ENCODE data around the gene GNG7. TPM values are rescaled to one million over a fixed set of nuclear protein-coding genes. Genes with fewer than 3 reads are reported as not detected.
"Not testable (repeated sequence)": the region's sequence is repeated elsewhere in the genome, so short reads cannot be mapped to it uniquely, and the experiment has no call there.

GNG7 gene
- total RNA-seq, 2 experiments from 2014 or later = 0.25 to 0.40 TPM

GRCh38 chr19:2713170-2713569 is 10.7 kb upstream of the GNG7 start:
- H3K36me3 Mint-ChIP-seq (ENCODE audit: low read depth); H3K27ac Mint-ChIP-seq; CTCF ChIA-PET; POLR2A ChIA-PET; H3K27me3 Mint-ChIP-seq; DNase-seq; H3K4me1 Mint-ChIP-seq; H3K4me3 Mint-ChIP-seq: not testable (repeated sequence)
- H3K9me3 Mint-ChIP-seq = peaks cover 11% of the 10 kb centered on the region

- H3K4me3 Mint-ChIP-seq = no peak overlapping the region
- H3K9me3 Mint-ChIP-seq = peaks cover 11% of the 10 kb centered on the region
- ChIA-PET CTCF (no interaction called here), POLR2A (no interaction called here)
- peaks cover 3% of the 10 kb centered on the region for H3K36me3 Mint-ChIP-seq (ENCODE audit: low read depth)
- no peaks in the 10 kb centered on the region for H3K27me3 Mint-ChIP-seq
- H3K4me1 Mint-ChIP-seq = no peaks in the 10 kb centered on the region
- no peak for DNase-seq
- no peak overlapping the region for H3K27ac Mint-ChIP-seq
Measured at GRCh38 chr19:2711875-2712205, 9.3 kb upstream of the GNG7 start.

- ChIA-PET CTCF (interaction anchor here (0.5 kb wide), 1 partner anchor 290 kb away, joined by 3 read pairs; no protein-coding TSS in a partner anchor), POLR2A (no interaction called here)
- no peaks in the 10 kb centered on the region for H3K4me1 Mint-ChIP-seq
- no peak for DNase-seq
- no peaks in the 10 kb centered on the region for H3K27me3 Mint-ChIP-seq
- H3K9me3 Mint-ChIP-seq = peaks cover 11% of the 10 kb centered on the region
- no peak overlapping the region for H3K27ac Mint-ChIP-seq
- H3K36me3 Mint-ChIP-seq (ENCODE audit: low read depth) = peaks cover 3% of the 10 kb centered on the region
- H3K4me3 Mint-ChIP-seq = no peak overlapping the region
Measured at GRCh38 chr19:2711172-2711874, 8.8 kb upstream of the GNG7 start.

- Mint-ChIP-seq H3K27me3 (peaks cover 4% of the 10 kb centered on the region), H3K9me3 (no peaks in the 10 kb centered on the region), H3K36me3 (ENCODE audit: low read depth) (no peaks in the 10 kb centered on the region), H3K4me3 (no peak overlapping the region), H3K4me1 (peaks cover 3% of the 10 kb centered on the region), H3K27ac (no peak overlapping the region)
- DNase-seq = no peak
- POLR2A ChIA-PET = no interaction called here
- CTCF ChIA-PET = interaction anchor here (2.7 kb wide), 1 partner anchor 58 kb away, joined by 8 read pairs; no protein-coding TSS in a partner anchor
Measured at GRCh38 chr19:2706251-2706650, 3.8 kb upstream of the GNG7 start.

- Mint-ChIP-seq H3K4me1 (peaks cover 6% of the 10 kb centered on the region), H3K4me3 (no peak overlapping the region), H3K36me3 (ENCODE audit: low read depth) (no peaks in the 10 kb centered on the region), H3K27ac (no peak overlapping the region), H3K27me3 (peaks cover 7% of the 10 kb centered on the region), H3K9me3 (no peaks in the 10 kb centered on the region)
- no peak for DNase-seq
- ChIA-PET CTCF (no interaction called here), POLR2A (interaction anchor here (0.6 kb wide), 1 partner anchor 338 kb away, joined by 4 read pairs; no protein-coding TSS in a partner anchor)
Measured at GRCh38 chr19:2703691-2704216, 1.3 kb upstream of the GNG7 start.

GRCh38 chr19:2703077-2703437 is 563 bp upstream of the GNG7 start:
- ChIA-PET POLR2A (interaction anchor here (0.6 kb wide), 1 partner anchor 337 kb away, joined by 4 read pairs; no protein-coding TSS in a partner anchor), CTCF (no interaction called here)
- Mint-ChIP-seq H3K4me1 (peaks cover 10% of the 10 kb centered on the region), H3K27me3 (peaks cover 7% of the 10 kb centered on the region), H3K4me3 (no peak overlapping the region), H3K9me3 (no peaks in the 10 kb centered on the region), H3K36me3 (ENCODE audit: low read depth) (no peaks in the 10 kb centered on the region), H3K27ac (no peak overlapping the region)
- DNase-seq = no peak

DNA sequence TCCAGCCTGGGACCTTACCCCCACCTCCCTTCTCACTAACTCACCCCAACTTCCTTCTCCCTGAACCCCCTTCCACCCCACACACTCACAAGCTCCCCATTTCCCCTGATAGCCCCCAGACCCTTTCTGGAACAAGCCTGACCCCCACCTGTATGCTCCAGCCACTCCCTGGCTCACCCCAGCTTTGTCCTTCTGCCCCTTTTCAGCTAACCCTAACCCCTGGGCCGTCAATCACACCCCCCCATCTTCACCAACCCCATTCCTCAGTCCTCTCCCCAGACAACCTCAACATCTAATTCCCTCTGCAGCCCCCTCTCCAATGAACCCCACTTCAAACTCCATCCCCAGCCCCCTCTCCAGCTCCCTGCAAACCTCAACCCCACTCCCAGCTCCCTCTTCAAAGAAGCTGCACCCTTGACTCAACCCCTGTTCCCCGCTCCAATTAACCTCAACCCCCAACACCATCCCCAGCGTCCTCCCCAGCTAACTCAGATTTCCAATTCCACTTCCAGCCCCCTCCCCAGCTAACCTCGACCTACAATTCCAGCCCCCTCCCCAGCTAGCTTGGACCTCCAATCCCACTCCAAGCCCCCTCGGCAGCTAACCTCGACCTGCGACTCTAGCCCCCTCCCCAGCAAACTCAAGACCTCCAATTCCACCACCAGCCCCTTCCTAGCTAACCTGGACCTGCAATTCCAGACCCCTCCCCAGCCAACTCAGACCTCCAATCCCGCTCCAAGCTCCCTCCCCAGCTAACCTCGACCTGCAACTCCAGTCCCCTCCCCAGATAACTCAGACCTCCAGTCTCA is 929 bp downstream of the GNG7 start:
- Mint-ChIP-seq H3K4me3 (no peak overlapping the region), H3K27me3 (peaks cover 7% of the 10 kb centered on the region), H3K27ac (no peak overlapping the region), H3K4me1 (peaks cover 10% of the 10 kb centered on the region), H3K36me3 (ENCODE audit: low read depth) (no peaks in the 10 kb centered on the region), H3K9me3 (no peaks in the 10 kb centered on the region)
- CTCF ChIA-PET = interaction anchor here (1.2 kb wide), 1 partner anchor 53 kb away, joined by 4 read pairs; no protein-coding TSS in a partner anchor
- no peak for DNase-seq
- POLR2A ChIA-PET = no interaction called here

DNA sequence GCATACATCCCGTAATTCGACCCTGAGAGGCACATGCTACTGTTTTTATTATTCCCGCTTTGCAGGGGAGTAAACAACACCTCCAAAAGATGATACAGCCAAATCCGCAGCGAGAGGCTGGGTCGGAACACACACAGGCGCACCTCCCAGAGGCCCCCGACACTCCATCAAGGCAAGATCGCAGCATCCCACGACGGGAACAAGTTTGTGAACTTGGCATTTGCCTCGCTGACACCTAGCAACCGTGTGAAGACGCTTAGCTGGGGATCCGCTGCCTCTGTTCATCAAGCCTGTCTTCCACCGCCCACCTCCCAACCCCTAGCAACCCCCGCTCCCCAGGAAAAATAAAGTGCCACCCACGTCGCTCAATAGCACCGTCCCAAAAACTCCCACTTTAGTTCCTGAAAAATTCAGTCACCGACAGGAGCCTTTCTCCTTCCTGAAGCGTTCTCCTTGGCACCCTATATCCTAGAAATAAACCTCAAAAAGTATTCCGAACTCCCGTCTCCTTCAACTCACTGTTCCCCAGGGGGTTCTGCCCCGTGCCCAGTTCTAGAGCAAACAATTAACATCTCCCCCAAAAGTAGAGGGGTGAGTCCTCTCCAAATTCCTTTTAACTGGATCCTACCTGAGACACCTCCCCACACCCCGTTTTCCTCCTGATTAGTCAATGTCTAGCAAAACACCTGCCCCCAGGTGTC is 1.7 kb downstream of the GNG7 start:
- Mint-ChIP-seq H3K27ac (no peak overlapping the region), H3K9me3 (no peaks in the 10 kb centered on the region), H3K4me1 (peaks cover 10% of the 10 kb centered on the region), H3K36me3 (ENCODE audit: low read depth) (no peaks in the 10 kb centered on the region), H3K27me3 (peaks cover 7% of the 10 kb centered on the region), H3K4me3 (no peak overlapping the region)
- DNase-seq = no peak
- ChIA-PET POLR2A (no interaction called here), CTCF (interaction anchor here (1.2 kb wide), 1 partner anchor 52 kb away, joined by 4 read pairs; no protein-coding TSS in a partner anchor)

GRCh38 chr19:2699413-2700140 is 2.9 kb downstream of the GNG7 start:
- POLR2A ChIA-PET = no interaction called here
- CTCF ChIA-PET = interaction anchor here (1.4 kb wide), 1 partner anchor 88 kb away, joined by 3 read pairs; no protein-coding TSS in a partner anchor
- no peak overlapping the region for H3K4me3 Mint-ChIP-seq
- H3K36me3 Mint-ChIP-seq (ENCODE audit: low read depth) = no peaks in the 10 kb centered on the region
- no peaks in the 10 kb centered on the region for H3K9me3 Mint-ChIP-seq
- peaks cover 7% of the 10 kb centered on the region for H3K27me3 Mint-ChIP-seq
- H3K27ac Mint-ChIP-seq = no peak overlapping the region
- no peak for DNase-seq
- H3K4me1 Mint-ChIP-seq = peaks cover 10% of the 10 kb centered on the region

DNA sequence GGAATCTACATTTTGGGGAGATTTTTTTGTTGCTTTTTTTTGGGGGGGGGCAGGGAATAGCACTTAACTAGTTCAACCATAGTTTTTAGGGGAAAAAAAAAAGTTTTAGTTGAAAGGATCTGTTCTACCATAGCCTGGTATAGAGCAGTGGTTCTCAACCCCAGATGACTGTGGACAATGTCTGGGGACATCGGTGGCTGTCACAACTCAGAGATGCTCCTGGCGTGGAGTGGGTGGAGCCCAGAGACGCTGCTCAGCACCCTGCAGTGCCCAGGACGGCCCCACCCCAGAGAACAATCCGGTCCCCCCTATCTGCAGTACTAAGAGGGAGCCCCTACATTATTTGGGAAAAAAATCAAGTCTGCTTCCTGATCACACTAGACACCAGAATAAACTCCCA is 8.3 kb downstream of the GNG7 start:
- ChIA-PET POLR2A (no interaction called here), CTCF (no interaction called here)
- no peak for DNase-seq
- Mint-ChIP-seq H3K36me3 (ENCODE audit: low read depth) (no peaks in the 10 kb centered on the region), H3K27ac (no peak overlapping the region), H3K27me3 (no peaks in the 10 kb centered on the region), H3K4me1 (peaks cover 5% of the 10 kb centered on the region), H3K9me3 (no peaks in the 10 kb centered on the region), H3K4me3 (no peak overlapping the region)

DNA sequence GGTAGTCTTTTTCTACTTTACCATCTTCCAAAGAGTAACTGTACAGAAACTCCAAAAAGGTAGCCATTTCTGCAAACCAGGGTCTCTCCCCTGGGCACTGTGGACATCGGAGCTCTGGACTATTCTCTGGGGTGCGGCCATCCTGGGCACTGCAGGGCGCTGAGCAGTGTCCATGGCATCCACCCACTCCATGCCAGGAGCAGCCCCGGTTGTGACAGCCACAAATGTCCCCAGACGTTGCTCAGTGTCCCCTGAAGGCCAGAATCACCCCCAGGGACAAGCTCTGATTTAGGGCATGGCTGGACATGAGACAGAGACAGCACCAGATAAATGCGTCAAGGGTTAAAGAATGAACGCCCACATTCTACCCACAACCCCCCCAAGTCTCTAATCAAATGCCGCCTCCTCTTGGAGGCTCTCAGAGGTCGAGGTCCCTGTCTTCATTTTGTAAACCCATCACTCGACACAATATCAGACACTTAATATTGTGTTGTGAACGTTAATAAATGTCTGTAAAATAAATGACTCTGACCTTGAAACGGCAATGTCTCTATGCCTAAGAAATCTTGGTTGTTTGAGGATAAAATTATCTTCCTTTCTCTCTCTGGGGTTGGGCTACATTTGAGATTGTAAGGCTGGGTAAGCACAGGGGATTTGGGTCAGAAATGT is 8.9 kb downstream of the GNG7 start:
- no peaks in the 10 kb centered on the region for H3K36me3 Mint-ChIP-seq (ENCODE audit: low read depth)
- no peak overlapping the region for H3K27ac Mint-ChIP-seq
- POLR2A ChIA-PET = no interaction called here
- CTCF ChIA-PET = no interaction called here
- peaks cover 2% of the 10 kb centered on the region for H3K4me1 Mint-ChIP-seq
- no peak overlapping the region for H3K4me3 Mint-ChIP-seq
- no peaks in the 10 kb centered on the region for H3K9me3 Mint-ChIP-seq
- no peaks in the 10 kb centered on the region for H3K27me3 Mint-ChIP-seq
- no peak for DNase-seq

- no peak for DNase-seq
- Mint-ChIP-seq H3K36me3 (ENCODE audit: low read depth) (no peaks in the 10 kb centered on the region), H3K4me3 (no peak overlapping the region), H3K4me1 (no peaks in the 10 kb centered on the region), H3K27ac (no peak overlapping the region), H3K27me3 (no peaks in the 10 kb centered on the region), H3K9me3 (no peaks in the 10 kb centered on the region)
- ChIA-PET CTCF (no interaction called here), POLR2A (no interaction called here)
Measured at GRCh38 chr19:2691951-2692350, 10.5 kb downstream of the GNG7 start.
